GM23338 (cell line): ENCODE measurements around the gene DUSP3. TPM values are rescaled to one million over a fixed set of nuclear protein-coding genes. Genes with fewer than 3 reads are reported as not detected.

Experiments
- CREB1 ChIP-seq: fragments of 250-450 bp; sonication (Bioruptor Pico); IDR thresholded peaks from 2 replicates; pipeline ENCODE4 v1.5.0; 2020; ENCODE audit warnings: low read depth, mild to moderate bottlenecking, moderate library complexity
- ETS1 ChIP-seq: IDR thresholded peaks from 2 replicates; pipeline ENCODE4 v1.6.1; 2016; ENCODE audit warnings: antibody characterized with exemption
- EZH2 ChIP-seq: fragments of 200-600 bp; sonication (generic); IDR thresholded peaks from one replicate; pipeline ENCODE4 v1.8.0; 2017; ENCODE audit warnings: antibody characterized with exemption, mild to moderate bottlenecking, low read depth; ENCODE audit not compliant: unreplicated experiment
- JUNB ChIP-seq: IDR thresholded peaks from one replicate; pipeline ENCODE4 v1.6.1; 2016; ENCODE audit warnings: antibody characterized with exemption; ENCODE audit not compliant: unreplicated experiment
- STAT1 ChIP-seq: IDR thresholded peaks from one replicate; pipeline ENCODE4 v1.6.1; 2016; ENCODE audit warnings: antibody characterized with exemption; ENCODE audit not compliant: unreplicated experiment
- ZNF114 ChIP-seq: fragments of 250-450 bp; sonication (Bioruptor Pico); IDR thresholded peaks from 2 replicates; pipeline ENCODE4 v1.5.0; 2020; ENCODE audit warnings: mild to moderate bottlenecking, moderate library complexity
- ZNF462 ChIP-seq: fragments of 250-450 bp; sonication (Bioruptor Pico); IDR thresholded peaks from 2 replicates; pipeline ENCODE4 v1.5.0; 2020; ENCODE audit warnings: mild to moderate bottlenecking, moderate library complexity
- polyA plus RNA-seq: library from polyadenylated mRNA; unstranded; fragments of >200 nt; fragmentation: Nextera tagmentation; extraction: Ambion mirVana; gene quantifications from 2 replicates; pipeline ENCODE4 v1.2.1, GENCODE V29; 2016
- total RNA-seq: library from RNA; depleted of rRNA; stranded (reverse); fragments of >200 nt; shearing (Covaris generic); gene quantifications from 2 replicates; pipeline ENCODE4 v1.2.3, GENCODE V29; 2014
- TF ChIP-seq, protein P1 (sequence below): IDR thresholded peaks from one replicate; pipeline ENCODE4 v1.6.1; 2018; ENCODE audit warnings: antibody characterized with exemption; ENCODE audit not compliant: unreplicated experiment

Gene DUSP3
- total and polyA plus RNA-seq, 2 experiments from 2014 or later = 14.7 to 22.1 TPM

DNA sequence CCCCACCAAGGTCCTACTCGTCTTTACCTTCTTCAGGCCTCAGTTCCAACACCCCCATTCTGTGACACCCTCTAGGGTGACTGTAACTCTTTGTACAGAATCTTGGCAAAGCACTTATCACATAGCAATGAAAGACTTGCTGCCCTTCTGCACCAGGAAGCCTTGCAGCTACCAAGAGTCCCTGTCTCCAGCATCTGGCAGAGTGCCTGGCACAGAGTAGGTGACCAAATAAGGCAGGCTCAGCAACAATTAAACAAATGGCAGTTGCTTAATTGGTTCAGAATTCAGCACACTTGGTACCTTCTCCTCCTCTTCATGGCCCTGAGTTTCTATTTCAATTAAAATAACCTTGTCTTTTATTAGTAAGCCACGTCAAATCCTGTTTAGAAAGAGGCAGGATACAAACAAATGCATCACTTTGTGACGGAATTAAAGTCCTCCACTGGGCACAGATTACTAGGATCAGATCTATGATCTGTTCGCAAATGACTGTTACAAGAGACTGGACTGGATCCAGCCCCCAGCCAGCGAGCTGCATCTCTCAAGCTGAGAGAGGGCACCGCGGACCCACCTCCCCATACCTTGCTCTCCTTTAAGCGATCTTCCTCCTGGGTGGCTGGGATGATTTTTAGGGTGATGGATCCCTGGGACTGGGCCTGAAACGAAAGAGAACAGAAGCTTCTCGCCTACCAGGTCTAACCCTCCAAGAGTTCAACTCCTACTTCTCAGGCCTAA is 44.7 kb upstream of the DUSP3 start (continued):
- TF ChIP-seq ZNF462 (CRISPR knock-in tag) (no peak), ETS1 (no peak), JUNB (no peak), ZNF114 (CRISPR knock-in tag) (no peak), CREB1 (CRISPR knock-in tag) (no peak), STAT1 (no peak), EZH2 (no peak)
- TF ChIP-seq, protein P1, sequence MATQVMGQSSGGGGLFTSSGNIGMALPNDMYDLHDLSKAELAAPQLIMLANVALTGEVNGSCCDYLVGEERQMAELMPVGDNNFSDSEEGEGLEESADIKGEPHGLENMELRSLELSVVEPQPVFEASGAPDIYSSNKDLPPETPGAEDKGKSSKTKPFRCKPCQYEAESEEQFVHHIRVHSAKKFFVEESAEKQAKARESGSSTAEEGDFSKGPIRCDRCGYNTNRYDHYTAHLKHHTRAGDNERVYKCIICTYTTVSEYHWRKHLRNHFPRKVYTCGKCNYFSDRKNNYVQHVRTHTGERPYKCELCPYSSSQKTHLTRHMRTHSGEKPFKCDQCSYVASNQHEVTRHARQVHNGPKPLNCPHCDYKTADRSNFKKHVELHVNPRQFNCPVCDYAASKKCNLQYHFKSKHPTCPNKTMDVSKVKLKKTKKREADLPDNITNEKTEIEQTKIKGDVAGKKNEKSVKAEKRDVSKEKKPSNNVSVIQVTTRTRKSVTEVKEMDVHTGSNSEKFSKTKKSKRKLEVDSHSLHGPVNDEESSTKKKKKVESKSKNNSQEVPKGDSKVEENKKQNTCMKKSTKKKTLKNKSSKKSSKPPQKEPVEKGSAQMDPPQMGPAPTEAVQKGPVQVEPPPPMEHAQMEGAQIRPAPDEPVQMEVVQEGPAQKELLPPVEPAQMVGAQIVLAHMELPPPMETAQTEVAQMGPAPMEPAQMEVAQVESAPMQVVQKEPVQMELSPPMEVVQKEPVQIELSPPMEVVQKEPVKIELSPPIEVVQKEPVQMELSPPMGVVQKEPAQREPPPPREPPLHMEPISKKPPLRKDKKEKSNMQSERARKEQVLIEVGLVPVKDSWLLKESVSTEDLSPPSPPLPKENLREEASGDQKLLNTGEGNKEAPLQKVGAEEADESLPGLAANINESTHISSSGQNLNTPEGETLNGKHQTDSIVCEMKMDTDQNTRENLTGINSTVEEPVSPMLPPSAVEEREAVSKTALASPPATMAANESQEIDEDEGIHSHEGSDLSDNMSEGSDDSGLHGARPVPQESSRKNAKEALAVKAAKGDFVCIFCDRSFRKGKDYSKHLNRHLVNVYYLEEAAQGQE = no peak
